C4-2B (cell line): ENCODE data around the gene AP3S1.

Experiments
- CTCF ChIP-seq: fragments of 450-650 bp; conservative IDR thresholded peaks from 2 replicates; pipeline ENCODE4 v1.5.1; 2017; ENCODE audit warnings: mild to moderate bottlenecking
- ZFX ChIP-seq: fragments of 450-650 bp; IDR thresholded peaks from 2 replicates; pipeline ENCODE4 v1.6.1; 2017

GRCh38 chr5:115842089-115842935 lies 577 bp downstream of the AP3S1 start:
- TF ChIP-seq CTCF (peak; percentile 13), ZFX (no peak)
